ENCODE measurements around the gene ATP5F1A.

DNA sequence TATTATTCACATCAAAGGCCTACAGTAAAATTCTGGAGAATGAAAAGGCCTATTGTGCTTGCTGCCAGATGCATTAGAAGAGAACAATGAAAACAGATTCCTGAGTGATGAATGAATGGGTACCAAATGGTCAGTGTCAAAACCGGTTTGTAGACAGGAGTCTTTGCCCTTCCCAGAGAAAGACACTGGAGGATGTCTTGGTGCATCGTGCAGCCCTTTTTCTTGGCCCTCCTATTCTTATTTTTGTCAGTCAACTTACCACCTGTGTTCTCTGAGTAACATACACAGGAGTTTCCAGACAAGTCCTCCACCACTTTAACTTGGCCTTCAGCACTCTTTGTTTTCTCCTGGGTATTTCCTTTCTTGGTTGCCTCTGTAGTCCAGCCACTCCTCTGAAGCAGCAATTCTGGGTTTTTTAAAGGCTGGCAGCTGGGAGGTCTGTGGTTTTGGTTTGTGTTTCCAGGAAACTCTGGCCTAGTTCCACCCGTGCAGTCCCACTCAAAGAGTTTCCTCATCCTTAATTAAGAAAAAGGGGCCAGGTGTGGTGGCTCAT, 55.4 kb downstream of the ATP5F1A start:
- TF ChIP-seq, protein P1, sequence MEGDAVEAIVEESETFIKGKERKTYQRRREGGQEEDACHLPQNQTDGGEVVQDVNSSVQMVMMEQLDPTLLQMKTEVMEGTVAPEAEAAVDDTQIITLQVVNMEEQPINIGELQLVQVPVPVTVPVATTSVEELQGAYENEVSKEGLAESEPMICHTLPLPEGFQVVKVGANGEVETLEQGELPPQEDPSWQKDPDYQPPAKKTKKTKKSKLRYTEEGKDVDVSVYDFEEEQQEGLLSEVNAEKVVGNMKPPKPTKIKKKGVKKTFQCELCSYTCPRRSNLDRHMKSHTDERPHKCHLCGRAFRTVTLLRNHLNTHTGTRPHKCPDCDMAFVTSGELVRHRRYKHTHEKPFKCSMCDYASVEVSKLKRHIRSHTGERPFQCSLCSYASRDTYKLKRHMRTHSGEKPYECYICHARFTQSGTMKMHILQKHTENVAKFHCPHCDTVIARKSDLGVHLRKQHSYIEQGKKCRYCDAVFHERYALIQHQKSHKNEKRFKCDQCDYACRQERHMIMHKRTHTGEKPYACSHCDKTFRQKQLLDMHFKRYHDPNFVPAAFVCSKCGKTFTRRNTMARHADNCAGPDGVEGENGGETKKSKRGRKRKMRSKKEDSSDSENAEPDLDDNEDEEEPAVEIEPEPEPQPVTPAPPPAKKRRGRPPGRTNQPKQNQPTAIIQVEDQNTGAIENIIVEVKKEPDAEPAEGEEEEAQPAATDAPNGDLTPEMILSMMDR (IDR thresholded peaks at IDR 0.05; ENCODE audit: insufficient read depth, low read length, poor library complexity, severe bottlenecking): no peak
- TF ChIP-seq EZH2phosphoT487 (conservative IDR thresholded peaks at IDR 0.05; ENCODE audit: low read length): no peak
